ENCODE data around the gene PHACTR3. TPM values are rescaled to one million over a fixed set of nuclear protein-coding genes. Genes with fewer than 3 reads are reported as not detected.

The PHACTR3 gene
- total and polyA plus RNA-seq, 2 of the 8 experiments (the other 6 are each of a cell fraction or from before 2014, with no cell fraction given), result 0.05 to 0.13 TPM

GRCh38 chr20:59829054-59829785 lies 224.9 kb downstream of the PHACTR3 start (continued):
- TF ChIP-seq RNF2 (IDR thresholded peaks at IDR 0.05; ENCODE audit: borderline replicate concordance, low read depth, low read length, missing control alignments, poor library complexity, severe bottlenecking), result no peak
- no peak for TF ChIP-seq BRCA1 (IDR thresholded peaks at IDR 0.05; ENCODE audit: low read depth, low read length)
- TF ChIP-seq TAF7 (optimal IDR thresholded peaks at IDR 0.05; ENCODE audit: borderline replicate concordance, low read depth, low read length), result no peak
- no peak for TF ChIP-seq SIN3A (conservative IDR thresholded peaks at IDR 0.05 in 1 of 2, IDR thresholded peaks at IDR 0.05 in 1 of 2; ENCODE audit: low read depth in 1 of 2, low read length in 2 of 2)
- no peak for TF ChIP-seq SP2 (IDR thresholded peaks at IDR 0.05; ENCODE audit: low read length)
